GM06990 (cell line): ENCODE data around the gene HOXD8.

ENCODE experiments used
- DNase-seq: peaks from one replicate; pipeline ENCODE4 v3.0.0-alpha.2; 2011; ENCODE audit not compliant: insufficient read length; ENCODE audit errors: extremely low read depth
- H3K27me3 ChIP-seq: replicated peaks from 2 replicates; pipeline ENCODE4 v1.6.0; 2011; ENCODE audit warnings: low read length; ENCODE audit not compliant: control insufficient read depth, insufficient read depth
- H3K36me3 ChIP-seq: 2 replicates; pipeline ENCODE4 v1.5.1; 2011; ENCODE audit warnings: low read length; ENCODE audit not compliant: control insufficient read depth, insufficient read depth
- H3K4me3 ChIP-seq: replicated peaks from 2 replicates; pipeline ENCODE4 v1.5.1; 2011; ENCODE audit warnings: low read depth, mild to moderate bottlenecking, control low read depth, low read length
- CTCF ChIP-seq: IDR thresholded peaks from 2 replicates; pipeline ENCODE4 v1.5.1; 2011; ENCODE audit warnings: low read length, control low read depth, mild to moderate bottlenecking, inconsistent platforms; ENCODE audit not compliant: insufficient read depth, poor library complexity, severe bottlenecking

The HOXD8 gene

GRCh38 chr2:176101216-176101830 is 28.2 kb upstream of the HOXD8 start:
- Histone ChIP-seq H3K27me3 (no peaks in the 10 kb centered on the region; the same call in 1 of the 2 replicates), H3K4me3 (no peak overlapping the region), H3K36me3 (no peaks in the 10 kb centered on the region)
- TF ChIP-seq CTCF = no peak
- DNase-seq = no peak

- no peaks in the 10 kb centered on the region for H3K36me3 ChIP-seq
- DNase-seq = no peak
- no peak for TF ChIP-seq CTCF
- no peak overlapping the region for H3K4me3 ChIP-seq
- no peaks in the 10 kb centered on the region; the same call in 1 of the 2 replicates for H3K27me3 ChIP-seq
Observed at GRCh38 chr2:176101842-176102241, 27.7 kb upstream of the HOXD8 start.

GRCh38 chr2:176102309-176102866 is 27.1 kb upstream of the HOXD8 start:
- no peaks in the 10 kb centered on the region for H3K36me3 ChIP-seq
- H3K4me3 ChIP-seq = no peak overlapping the region
- DNase-seq = no peak
- TF ChIP-seq CTCF = no peak
- H3K27me3 ChIP-seq = no peaks in the 10 kb centered on the region; the same call in 1 of the 2 replicates

GRCh38 chr2:176103194-176103593 is 26.3 kb upstream of the HOXD8 start:
- no peaks in the 10 kb centered on the region for H3K36me3 ChIP-seq
- H3K27me3 ChIP-seq = no peaks in the 10 kb centered on the region; the same call in 1 of the 2 replicates
- no peak for TF ChIP-seq CTCF
- H3K4me3 ChIP-seq = no peak overlapping the region
- no peak for DNase-seq

GRCh38 chr2:176103742-176104315 is 25.7 kb upstream of the HOXD8 start:
- no peak for DNase-seq
- Histone ChIP-seq H3K36me3 (no peaks in the 10 kb centered on the region), H3K27me3 (no peaks in the 10 kb centered on the region; the same call in 1 of the 2 replicates), H3K4me3 (no peak overlapping the region)
- TF ChIP-seq CTCF = no peak
